HG03280 (cell line): ENCODE results near the gene NFKB2.

ENCODE experiments used
- ATAC-seq: cut with Tn5 transposase; IDR thresholded peaks from one replicate; pipeline ENCODE4 v1.9.1; 2021; ENCODE audit warnings: mild to moderate bottlenecking, moderate library complexity; ENCODE audit not compliant: unreplicated experiment

NFKB2 gene

GRCh38 chr10:102421507-102421756, 25.9 kb downstream of the NFKB2 start:
- ATAC-seq = no peak

GRCh38 chr10:102421757-102422512, 26.4 kb downstream of the NFKB2 start:
- ATAC-seq = peak; percentile 0

- ATAC-seq = peak; percentile 34
Observed at GRCh38 chr10:102422545-102423129, 27.1 kb downstream of the NFKB2 start.

GRCh38 chr10:102423372-102423968, 28.0 kb downstream of the NFKB2 start:
- no peak for ATAC-seq

- ATAC-seq = no peak
Observed at GRCh38 chr10:102424145-102424544, 28.6 kb downstream of the NFKB2 start.

GRCh38 chr10:102424916-102425315, 29.4 kb downstream of the NFKB2 start:
- no peak for ATAC-seq

GRCh38 chr10:102425444-102425843, 29.9 kb downstream of the NFKB2 start:
- ATAC-seq = no peak

GRCh38 chr10:102426803-102427287, 31.3 kb downstream of the NFKB2 start:
- ATAC-seq = no peak

GRCh38 chr10:102429468-102429867, 34.0 kb downstream of the NFKB2 start:
- no peak for ATAC-seq

- ATAC-seq = no peak
Observed at GRCh38 chr10:102431452-102432124, 36.1 kb downstream of the NFKB2 start.

GRCh38 chr10:102432162-102432950, 36.9 kb downstream of the NFKB2 start, which contains the start of gene CUEDC2:
CUEDC2 (minus strand) TSS chr10:102432574; CDS start chr10:102425188, 7,386 bp downstream.
- ATAC-seq = peak; percentile 88

GRCh38 chr10:102433619-102434046, 38.1 kb downstream of the NFKB2 start:
- no peak for ATAC-seq

- no peak for ATAC-seq
Observed at GRCh38 chr10:102434394-102435132, 39.1 kb downstream of the NFKB2 start.

GRCh38 chr10:102435133-102435497, 39.6 kb downstream of the NFKB2 start:
- no peak for ATAC-seq

- no peak for ATAC-seq
Observed at GRCh38 chr10:102435529-102436233, 40.2 kb downstream of the NFKB2 start.

GRCh38 chr10:102436312-102436711, 40.8 kb downstream of the NFKB2 start:
- no peak for ATAC-seq

GRCh38 chr10:102437515-102437914, 42.0 kb downstream of the NFKB2 start:
- no peak for ATAC-seq

GRCh38 chr10:102438374-102438773, 42.9 kb downstream of the NFKB2 start:
- no peak for ATAC-seq

- no peak for ATAC-seq
Observed at GRCh38 chr10:102444851-102445250, 49.3 kb downstream of the NFKB2 start.
